Naive thymus-derived CD4-positive, alpha-beta T cell (primary cell): ENCODE results near the gene RARG. TPM values are rescaled to one million over a fixed set of nuclear protein-coding genes. Genes with fewer than 3 reads are reported as not detected.

Source experiments
- ATAC-seq: fragments of 150-1000 bp; cut with Tn5 transposase; 2 replicates; pipeline ENCODE4 v1.10.0; 2021; ENCODE audit warnings: mild to moderate bottlenecking, moderate library complexity
- CTCF ChIA-PET: fragments of 350-600 bp; sonication (Branson Sonifier 250); formaldehyde crosslinking; loops from one replicate; lab custom pipeline; 2021; ENCODE audit warnings: antibody characterized with exemption; lab: Charles Lee
- POLR2A ChIA-PET: fragments of 350-600 bp; sonication (Branson Sonifier 250); formaldehyde crosslinking; loops from one replicate; lab custom pipeline; 2021; ENCODE audit warnings: antibody characterized with exemption, inconsistent platforms; lab: Charles Lee
- DNase-seq, 9 donors: peaks; one replicate each; pipeline versions ENCODE4 v3.0.0 to v3.0.0-alpha.2; 2020 to 2022; ENCODE audit warnings: mixed read lengths in 1 of 9
- H3K27ac ChIP-seq: one replicate; pipeline ENCODE4 v1.7.0; 2013; ENCODE audit warnings: mild to moderate bottlenecking, low read depth, low read length, moderate library complexity
- H3K27me3 ChIP-seq, 2 donors: one replicate each; pipeline ENCODE4 v1.7.0; 2013; ENCODE audit warnings: low read length in 2 of 2, mild to moderate bottlenecking in 2 of 2, moderate library complexity in 2 of 2; ENCODE audit not compliant: control insufficient read depth in 2 of 2, insufficient read depth in 2 of 2
- H3K36me3 ChIP-seq, 3 experiments: 1 replicate in 2 of 3; 2 replicates in 1 of 3; pipeline ENCODE4 v1.7.0; 2013; ENCODE audit warnings: low read length in 3 of 3, mild to moderate bottlenecking in 3 of 3, moderate library complexity in 1 of 3; ENCODE audit not compliant: insufficient read depth in 3 of 3, control insufficient read depth in 2 of 3
- H3K4me1 ChIP-seq, 2 donors: one replicate each; pipeline ENCODE4 v1.7.0; 2013; ENCODE audit warnings: low read length in 2 of 2, mild to moderate bottlenecking in 2 of 2, moderate library complexity in 1 of 2; ENCODE audit not compliant: control insufficient read depth in 2 of 2, insufficient read depth in 2 of 2
- H3K4me3 ChIP-seq: 2 replicates; pipeline ENCODE4 v1.7.0; 2013; ENCODE audit warnings: mild to moderate bottlenecking, low read length
- H3K9me3 ChIP-seq, 3 experiments: 1 replicate in 2 of 3; 2 replicates in 1 of 3; pipeline ENCODE4 v1.7.0; 2013; ENCODE audit warnings: low read length in 3 of 3; ENCODE audit not compliant: control insufficient read depth in 2 of 3
- H3K27ac Mint-ChIP-seq, 9 donors: one replicate each; pipeline ENCODE4 v1.8.0; 2020 to 2022; ENCODE audit warnings: mixed read lengths in 9 of 9, mild to moderate bottlenecking in 8 of 9, moderate library complexity in 5 of 9, inconsistent platforms in 2 of 9
- H3K27me3 Mint-ChIP-seq, 5 donors: one replicate each; pipeline ENCODE4 v1.8.0; 2021 to 2022; ENCODE audit warnings: mixed read lengths in 5 of 5, mild to moderate bottlenecking in 1 of 5
- H3K36me3 Mint-ChIP-seq, 5 donors: one replicate each; pipeline ENCODE4 v1.8.0; 2020 to 2022; ENCODE audit warnings: mixed read lengths in 5 of 5, mild to moderate bottlenecking in 3 of 5, inconsistent platforms in 1 of 5
- H3K4me1 Mint-ChIP-seq, 7 donors: one replicate each; pipeline ENCODE4 v1.8.0; 2020 to 2022; ENCODE audit warnings: mixed read lengths in 7 of 7, mild to moderate bottlenecking in 3 of 7, inconsistent platforms in 1 of 7
- H3K4me3 Mint-ChIP-seq, 10 donors: one replicate each; pipeline ENCODE4 v1.8.0; 2020 to 2022; ENCODE audit warnings: mild to moderate bottlenecking in 10 of 10, mixed read lengths in 10 of 10, moderate library complexity in 6 of 10, inconsistent platforms in 2 of 10
- H3K9me3 Mint-ChIP-seq, 11 donors: one replicate each; pipeline ENCODE4 v1.8.0; 2020 to 2022; ENCODE audit warnings: mixed read lengths in 11 of 11, mild to moderate bottlenecking in 4 of 11, inconsistent platforms in 1 of 11, moderate library complexity in 1 of 11
- intact Hi-C, 2 donors: fragments of 100-400 bp; cut with micrococcal nuclease; formaldehyde crosslinking; loops; one replicate each; pipeline ENCODE4 v1.15.1; 2023
- polyA plus RNA-seq, 2 donors: library from polyadenylated mRNA; unstranded; fragments of 300-500 nt; fragmentation: Illumina TruSeq; gene quantifications; one replicate each; pipeline ENCODE4 v1.2.3, GENCODE V29; 2021
- total RNA-seq, 6 experiments: library from RNA in 5 of 6; stranded (reverse) in 5 of 6; gene quantifications; 1 replicate in 5 of 6; 2 replicates in 1 of 6; pipeline ENCODE4 v1.2.3 and lab custom pipeline; 2021 to 2026

RARG gene
- total and polyA plus RNA-seq, 7 experiments from 2014 or later: 6.4 to 73.1 (median 22.5) TPM

- POLR2A ChIA-PET: interaction anchor here (0.8 to 10.4 kb wide), 7 partner anchors 10 to 100 kb away, joined by 3 to 217 read pairs (median 6); partner anchors contain the start of genes CSAD, ITGB7, PFDN5 and ZNF740
- peaks cover 0 to 2% (median 0%) of the 10 kb centered on the region in 11 donors for H3K9me3 Mint-ChIP-seq
- intact Hi-C loops: no loop called here
Observed at GRCh38 chr12:53194973-53195372, 37.0 kb downstream of the RARG start.

GRCh38 chr12:53193985-53194716, 37.9 kb downstream of the RARG start:
- no peak overlapping the region for H3K4me3 ChIP-seq
- DNase-seq (no peak), ATAC-seq (no peak)
- H3K4me1 ChIP-seq: peaks cover 16 to 39% of the 10 kb centered on the region in 2 donors
- peaks cover 3 to 61% (median 21%) of the 10 kb centered on the region in 5 donors for H3K36me3 Mint-ChIP-seq
- CTCF ChIA-PET: interaction anchor here (0.9 to 10.2 kb wide), 5 partner anchors 17 to 57 kb away, joined by 3 to 88 read pairs (median 7); partner anchors contain the start of gene ITGB7
- peaks cover 30 to 66% (median 44%) of the 10 kb centered on the region in 7 donors for H3K4me1 Mint-ChIP-seq
- peak overlapping the region in 8 of 9 donors; percentile 56 to 87 (median 78) for H3K27ac Mint-ChIP-seq
- POLR2A ChIA-PET: interaction anchor here (0.8 to 10.4 kb wide), 6 partner anchors 9 to 77 kb away, joined by 3 to 217 read pairs (median 7); partner anchors contain the start of genes CSAD, ITGB7 and ZNF740
- H3K4me3 Mint-ChIP-seq: no peak overlapping the region
- H3K27me3 ChIP-seq: no peaks in the 10 kb centered on the region
- no peaks in the 10 kb centered on the region for H3K27me3 Mint-ChIP-seq
- H3K27ac ChIP-seq: peak overlapping the region; percentile 25
- intact Hi-C loops: no loop called here
- no peaks in the 10 kb centered on the region for H3K9me3 ChIP-seq
- H3K9me3 Mint-ChIP-seq: peaks cover 0 to 2% (median 0%) of the 10 kb centered on the region in 11 donors
- H3K36me3 ChIP-seq: peaks cover 34 to 79% (median 48%) of the 10 kb centered on the region in 3 experiments

More at GRCh38 chr12:53194973-53195372, 37.0 kb downstream of the RARG start:
- no peaks in the 10 kb centered on the region for H3K9me3 ChIP-seq
- ATAC-seq (no peak), DNase-seq (no peak)
- Mint-ChIP-seq H3K36me3 (peaks cover 6 to 65% (median 21%) of the 10 kb centered on the region in 5 donors), H3K4me1 (peaks cover 36 to 65% (median 49%) of the 10 kb centered on the region in 7 donors), H3K27me3 (no peaks in the 10 kb centered on the region), H3K27ac (peak overlapping the region in 7 of 9 donors; percentile 19 to 87 (median 81)), H3K4me3 (peak overlapping the region in 1 of 10 donors; percentile 25)
- H3K4me3 ChIP-seq: no peak overlapping the region
- peak overlapping the region; percentile 75 for H3K27ac ChIP-seq
- no peaks in the 10 kb centered on the region for H3K27me3 ChIP-seq
- H3K36me3 ChIP-seq: peaks cover 38 to 78% (median 50%) of the 10 kb centered on the region in 3 experiments
- H3K4me1 ChIP-seq: peaks cover 22 to 46% of the 10 kb centered on the region in 2 donors
- CTCF ChIA-PET: interaction anchor here (0.9 to 10.2 kb wide), 5 partner anchors 8 to 56 kb away, joined by 4 to 88 read pairs (median 7); partner anchors contain the start of genes CSAD, ITGB7 and ZNF740

GRCh38 chr12:53193040-53193439, 39.0 kb downstream of the RARG start:
- ChIA-PET CTCF (interaction anchor here (0.8 to 5.5 kb wide), 5 partner anchors 10 to 509 kb away, joined by 3 to 41 read pairs (median 3); a partner anchor contains a TSS), POLR2A (interaction anchor here (0.8 to 5.5 kb wide), 3 partner anchors 8 to 13 kb away, joined by 6 to 40 read pairs (median 8); partner anchors contain the start of genes CSAD, ITGB7 and ZNF740)
- Mint-ChIP-seq H3K4me1 (peaks cover 19 to 60% (median 36%) of the 10 kb centered on the region in 7 donors), H3K9me3 (peaks cover 0 to 2% (median 0%) of the 10 kb centered on the region in 11 donors), H3K36me3 (peaks cover 3 to 56% (median 17%) of the 10 kb centered on the region in 5 donors), H3K27me3 (no peaks in the 10 kb centered on the region), H3K27ac (peak overlapping the region in 6 of 9 donors; percentile 3 to 86 (median 70)), H3K4me3 (no peak overlapping the region)
- Histone ChIP-seq H3K36me3 (peaks cover 40 to 90% (median 48%) of the 10 kb centered on the region in 3 experiments), H3K27me3 (no peaks in the 10 kb centered on the region), H3K4me1 (peaks cover 5 to 27% of the 10 kb centered on the region in 2 donors), H3K9me3 (no peaks in the 10 kb centered on the region), H3K27ac (no peak overlapping the region), H3K4me3 (no peak overlapping the region)
- ATAC-seq (no peak), DNase-seq (no peak)
- intact Hi-C loops: no loop called here

- Mint-ChIP-seq H3K4me1 (peaks cover 16 to 58% (median 33%) of the 10 kb centered on the region in 7 donors), H3K4me3 (no peak overlapping the region), H3K36me3 (peaks cover 3 to 53% (median 18%) of the 10 kb centered on the region in 5 donors), H3K9me3 (peaks cover 0 to 2% (median 0%) of the 10 kb centered on the region in 11 donors), H3K27ac (peak overlapping the region in 3 of 9 donors; percentile 30 to 82 (median 79)), H3K27me3 (no peaks in the 10 kb centered on the region)
- no peak for ATAC-seq
- peaks cover under 1 to 23% of the 10 kb centered on the region in 2 donors for H3K4me1 ChIP-seq
- intact Hi-C loops: no loop called here
- no peak overlapping the region for H3K4me3 ChIP-seq
- no peak for DNase-seq
- no peaks in the 10 kb centered on the region for H3K9me3 ChIP-seq
- H3K27ac ChIP-seq: no peak overlapping the region
- H3K27me3 ChIP-seq: no peaks in the 10 kb centered on the region
- H3K36me3 ChIP-seq: peaks cover 40 to 95% (median 48%) of the 10 kb centered on the region in 3 experiments
- CTCF ChIA-PET: interaction anchor here (1.4 to 5.5 kb wide), 3 partner anchors 10 to 126 kb away, joined by 3 to 41 read pairs (median 4); no protein-coding TSS in a partner anchor
- POLR2A ChIA-PET: interaction anchor here (1.4 to 5.5 kb wide), 3 partner anchors 8 to 14 kb away, joined by 3 to 40 read pairs (median 8); partner anchors contain the start of genes CSAD and ZNF740
Observed at GRCh38 chr12:53192531-53193021, 39.4 kb downstream of the RARG start.

GRCh38 chr12:53191885-53192530, 40.0 kb downstream of the RARG start:
- Histone ChIP-seq H3K27ac (no peak overlapping the region), H3K4me3 (no peak overlapping the region), H3K27me3 (no peaks in the 10 kb centered on the region), H3K36me3 (peaks cover 36 to 95% (median 43%) of the 10 kb centered on the region in 3 experiments), H3K9me3 (no peaks in the 10 kb centered on the region), H3K4me1 (peaks cover 0 to 17% of the 10 kb centered on the region in 2 donors)
- Mint-ChIP-seq H3K4me3 (no peak overlapping the region), H3K4me1 (peaks cover 17 to 60% (median 33%) of the 10 kb centered on the region in 7 donors), H3K9me3 (peaks cover 0 to 2% (median 0%) of the 10 kb centered on the region in 11 donors), H3K27ac (peak overlapping the region in 2 of 9 donors; percentile 19 to 82), H3K27me3 (no peaks in the 10 kb centered on the region), H3K36me3 (peaks cover 4 to 54% (median 23%) of the 10 kb centered on the region in 5 donors)
- CTCF ChIA-PET: interaction anchor here (0.5 to 5.5 kb wide), 4 partner anchors 9 to 125 kb away, joined by 3 to 41 read pairs (median 4); no protein-coding TSS in a partner anchor
- intact Hi-C loops: no loop called here
- ATAC-seq (no peak), DNase-seq (no peak)
- POLR2A ChIA-PET: interaction anchor here (0.9 to 5.5 kb wide), 5 partner anchors 9 to 102 kb away, joined by 3 to 40 read pairs (median 5); partner anchors contain the start of genes CSAD and ZNF740
